GM20000 (cell line): ENCODE results near the gene WNT3.
A peak's percentile ranks its signal among the peaks of the same experiment; 100 is the strongest.
"Not testable (repeated sequence)": the region's sequence is repeated elsewhere in the genome, so short reads cannot be mapped to it uniquely, and the experiment has no call there.

Experiments
- DNase-seq: peaks from one replicate; pipeline ENCODE4 v3.0.0; 2012; ENCODE audit warnings: low spot score
- TF ChIP-seq, protein P1 (sequence below): IDR thresholded peaks from 2 replicates; pipeline ENCODE4 v1.5.1; 2012; ENCODE audit warnings: mild to moderate bottlenecking, control low read depth; ENCODE audit errors: extremely low read depth, missing control alignments

The WNT3 gene

DNA sequence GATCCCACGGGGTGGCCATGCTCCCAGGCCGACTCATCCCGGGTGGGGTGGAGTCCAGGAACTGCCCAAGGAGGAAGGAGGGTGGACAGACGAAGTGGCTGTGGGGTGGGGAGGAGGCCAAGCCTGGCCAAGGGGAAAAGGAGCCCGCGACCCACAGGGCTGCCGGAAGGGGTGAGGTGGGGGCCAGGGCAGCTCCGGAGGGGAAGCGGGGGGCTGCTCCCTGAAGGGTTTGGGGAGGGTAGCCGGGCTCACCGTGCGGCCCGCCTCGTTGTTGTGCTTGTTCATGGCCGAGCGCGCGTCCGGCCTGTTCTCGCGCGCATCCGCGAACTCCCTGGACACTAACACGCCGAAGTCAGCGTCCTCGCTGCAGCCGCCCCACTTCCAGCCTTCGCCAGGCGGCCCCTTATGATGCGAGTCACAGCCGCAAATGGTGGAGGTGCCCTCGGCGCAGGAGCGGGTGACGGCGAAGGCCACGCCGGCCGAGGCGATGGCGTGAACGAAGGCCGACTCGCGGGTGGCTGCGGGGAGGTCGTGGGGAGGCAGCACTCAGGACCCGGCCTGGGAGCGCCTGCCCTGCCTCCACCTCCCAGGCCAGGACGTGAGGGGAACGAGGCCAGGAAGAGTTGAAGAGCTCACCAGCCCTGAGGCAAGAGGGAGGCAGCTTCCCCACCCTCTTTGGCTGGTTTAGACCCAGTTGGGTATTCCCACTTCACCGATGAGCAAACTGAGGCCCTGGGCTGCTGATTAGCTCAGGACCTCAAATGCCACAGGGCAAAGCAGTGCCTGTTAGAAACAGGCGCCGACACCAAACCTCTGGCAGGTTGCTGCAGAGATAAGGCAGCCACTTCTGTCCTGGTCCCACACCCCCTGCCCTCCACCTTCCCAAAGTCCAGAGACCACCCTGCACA lies 48.7 kb downstream of the WNT3 start:
- peak; percentile 49 for DNase-seq
- TF ChIP-seq, protein P1, sequence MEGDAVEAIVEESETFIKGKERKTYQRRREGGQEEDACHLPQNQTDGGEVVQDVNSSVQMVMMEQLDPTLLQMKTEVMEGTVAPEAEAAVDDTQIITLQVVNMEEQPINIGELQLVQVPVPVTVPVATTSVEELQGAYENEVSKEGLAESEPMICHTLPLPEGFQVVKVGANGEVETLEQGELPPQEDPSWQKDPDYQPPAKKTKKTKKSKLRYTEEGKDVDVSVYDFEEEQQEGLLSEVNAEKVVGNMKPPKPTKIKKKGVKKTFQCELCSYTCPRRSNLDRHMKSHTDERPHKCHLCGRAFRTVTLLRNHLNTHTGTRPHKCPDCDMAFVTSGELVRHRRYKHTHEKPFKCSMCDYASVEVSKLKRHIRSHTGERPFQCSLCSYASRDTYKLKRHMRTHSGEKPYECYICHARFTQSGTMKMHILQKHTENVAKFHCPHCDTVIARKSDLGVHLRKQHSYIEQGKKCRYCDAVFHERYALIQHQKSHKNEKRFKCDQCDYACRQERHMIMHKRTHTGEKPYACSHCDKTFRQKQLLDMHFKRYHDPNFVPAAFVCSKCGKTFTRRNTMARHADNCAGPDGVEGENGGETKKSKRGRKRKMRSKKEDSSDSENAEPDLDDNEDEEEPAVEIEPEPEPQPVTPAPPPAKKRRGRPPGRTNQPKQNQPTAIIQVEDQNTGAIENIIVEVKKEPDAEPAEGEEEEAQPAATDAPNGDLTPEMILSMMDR, result no peak

DNA sequence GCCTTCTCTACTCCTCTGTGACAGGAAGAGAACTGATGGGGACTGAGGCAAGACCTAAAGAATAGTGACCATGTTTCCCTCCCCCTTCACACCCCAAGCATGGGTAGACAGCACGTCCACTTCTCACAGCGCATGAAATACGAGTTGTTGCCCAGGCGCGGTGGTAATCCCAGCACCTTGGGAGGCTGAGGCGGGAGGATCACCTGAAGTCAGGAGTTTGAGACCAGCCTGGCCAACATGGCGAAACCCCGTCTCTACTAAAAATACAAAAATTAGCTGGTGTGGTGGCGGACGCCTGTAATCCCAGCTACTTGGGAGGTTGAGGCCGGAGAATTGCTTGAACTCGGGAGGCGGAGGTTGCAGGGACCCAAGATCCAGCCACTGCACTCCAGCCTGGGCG lies 49.6 kb downstream of the WNT3 start:
- not testable (repeated sequence) for DNase-seq

DNA sequence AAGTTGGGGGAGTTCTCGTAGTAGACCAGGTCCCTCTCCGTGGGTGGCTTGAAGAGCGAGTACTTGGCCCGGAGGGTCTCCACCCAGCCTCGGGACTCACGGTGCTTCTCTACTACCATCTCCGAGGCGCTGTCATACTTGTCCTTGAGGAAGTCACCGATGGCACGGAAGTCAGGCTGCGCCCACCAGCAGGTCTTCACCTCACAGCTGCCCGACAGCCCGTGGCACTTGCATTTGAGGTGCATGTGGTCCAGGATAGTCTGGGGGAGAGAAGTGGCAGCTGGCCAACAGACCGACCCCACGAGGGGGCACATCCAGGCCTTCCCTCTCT lies 50.0 kb downstream of the WNT3 start:
- no peak for DNase-seq
- TF ChIP-seq, protein P1, result no peak

DNA sequence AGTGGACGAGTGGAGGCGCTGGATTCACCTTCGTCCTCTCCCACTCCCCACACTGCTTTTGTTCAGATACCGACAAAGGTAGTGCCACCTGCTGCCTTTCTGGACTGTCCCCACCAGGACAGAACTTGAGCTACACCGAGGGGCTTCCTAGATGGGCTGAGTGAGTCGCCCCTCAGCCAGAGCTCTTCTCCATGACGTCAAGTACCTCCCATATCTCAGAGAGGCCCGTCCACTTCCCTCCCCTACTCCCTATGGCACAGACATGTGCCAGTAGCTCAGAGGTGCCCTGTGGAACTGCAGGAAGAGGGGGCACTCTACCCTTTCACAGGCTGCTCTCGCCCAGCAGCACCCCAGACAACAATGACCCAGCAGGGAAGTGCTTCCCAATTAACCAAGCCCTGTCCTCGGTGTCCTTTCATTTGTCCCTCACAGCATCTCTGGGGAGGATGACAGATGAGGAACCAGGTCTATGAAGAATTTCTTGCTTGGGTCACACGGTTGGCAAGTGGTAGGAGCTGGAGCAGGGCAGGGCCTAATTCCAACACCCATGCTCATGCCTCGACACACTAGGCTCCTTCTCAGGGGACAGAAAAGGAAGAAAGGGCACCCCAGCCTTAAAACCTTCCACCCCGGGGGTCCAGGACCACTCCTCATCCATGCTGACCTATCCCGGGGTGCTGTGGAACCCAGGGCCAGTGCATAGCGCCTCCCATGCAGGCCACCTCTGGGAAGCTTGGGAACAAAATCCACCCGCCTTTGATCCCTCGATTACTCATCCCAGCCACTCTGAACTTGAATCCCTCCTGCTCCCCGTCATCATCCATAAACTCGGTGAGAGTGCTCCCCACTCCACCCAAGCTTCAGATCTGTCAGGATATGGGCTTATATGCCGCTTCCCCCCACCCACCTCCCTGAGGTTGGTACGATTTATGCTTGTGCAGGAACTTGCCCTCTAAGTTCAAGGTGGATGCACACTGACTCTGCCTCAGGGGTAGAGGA lies 51.7 kb downstream of the WNT3 start:
- DNase-seq, result no peak
- TF ChIP-seq, protein P1, result no peak

DNA sequence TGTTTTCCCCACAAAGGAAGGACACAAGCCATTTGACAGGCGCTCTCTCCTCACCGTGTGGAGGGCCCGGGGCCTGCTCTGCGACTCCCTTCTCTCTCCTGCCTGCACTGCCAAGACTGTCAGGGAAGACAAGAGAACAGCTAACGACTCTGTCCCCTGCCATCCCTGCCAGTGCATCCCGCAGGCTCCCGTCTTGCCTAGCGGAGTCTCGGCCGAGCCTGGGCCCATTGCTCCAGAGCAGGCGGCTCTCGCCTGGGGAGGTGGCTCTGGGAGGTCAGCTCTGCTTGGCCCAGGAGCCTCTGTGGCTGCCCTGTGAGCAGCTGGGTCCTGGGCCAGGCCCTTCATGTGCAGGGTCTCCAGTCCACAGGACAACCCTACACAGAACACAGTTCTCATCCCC lies 53.0 kb downstream of the WNT3 start:
- no peak for DNase-seq
- TF ChIP-seq, protein P1, result no peak

GRCh38 chr17:46764709-46765401 lies 53.6 kb downstream of the WNT3 start:
- no peak for DNase-seq
- TF ChIP-seq, protein P1, result no peak

DNA sequence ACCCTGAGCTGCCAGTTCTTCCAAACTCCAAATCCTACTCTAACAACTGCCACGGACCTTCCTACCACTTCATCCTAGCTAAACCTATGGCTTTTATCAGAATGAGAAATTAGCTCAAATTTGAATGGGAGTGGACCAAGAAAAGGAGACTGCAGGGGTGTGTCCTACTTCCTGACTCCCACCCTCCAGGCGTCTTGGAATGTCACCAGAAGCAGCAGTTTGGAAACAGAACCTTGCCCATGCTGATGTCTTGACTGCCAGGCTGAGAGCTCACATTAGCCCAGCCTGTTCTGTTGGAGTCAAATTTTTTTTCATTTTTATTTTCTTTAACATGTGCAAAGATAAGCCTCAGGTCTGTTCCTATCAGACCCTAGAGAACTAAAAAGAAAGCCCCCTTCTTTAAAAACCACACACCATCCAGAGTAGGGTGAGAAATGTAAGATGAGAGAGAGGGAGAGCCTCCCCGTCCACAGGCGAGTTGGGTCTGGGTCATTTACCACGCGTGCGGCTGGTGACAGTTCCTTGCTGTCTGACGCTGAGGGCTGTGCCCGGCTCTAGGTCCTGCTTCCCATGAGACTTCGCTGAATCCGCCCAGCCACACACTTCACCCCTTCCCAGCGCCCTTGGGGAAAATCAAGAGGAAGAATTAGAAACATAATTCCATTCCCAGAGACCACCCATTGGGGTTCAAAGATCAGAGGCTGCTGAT lies 54.3 kb downstream of the WNT3 start:
- DNase-seq, result no peak
- TF ChIP-seq, protein P1, result no peak
